Fibroblast of peridontal ligament (primary cell): ENCODE results near the gene VAV2.

Experiments
- DNase-seq: peaks from one replicate; pipeline ENCODE4 v3.0.0-alpha.2; 2010; ENCODE audit errors: extremely low read depth

VAV2 gene

DNA sequence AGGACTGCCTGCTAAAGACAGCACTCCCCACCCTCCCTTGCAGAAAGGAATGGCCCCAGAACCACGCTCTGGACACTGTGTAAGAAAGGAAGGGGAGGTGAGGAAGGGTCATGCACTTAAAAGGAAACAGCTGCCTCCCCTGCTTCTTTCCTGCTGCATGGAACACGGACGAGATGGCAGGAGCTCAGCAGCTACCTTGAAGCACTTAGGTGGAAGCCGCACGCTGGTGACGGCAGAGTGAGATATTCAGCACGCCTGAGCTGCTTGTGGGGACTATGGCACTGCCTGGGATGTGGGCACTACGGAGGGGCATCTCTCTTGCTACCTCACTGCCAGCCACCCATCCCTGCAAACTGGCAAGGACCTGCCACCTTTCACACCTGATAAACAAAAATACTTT is 101.5 kb downstream of the VAV2 start:
- no peak for DNase-seq

DNA sequence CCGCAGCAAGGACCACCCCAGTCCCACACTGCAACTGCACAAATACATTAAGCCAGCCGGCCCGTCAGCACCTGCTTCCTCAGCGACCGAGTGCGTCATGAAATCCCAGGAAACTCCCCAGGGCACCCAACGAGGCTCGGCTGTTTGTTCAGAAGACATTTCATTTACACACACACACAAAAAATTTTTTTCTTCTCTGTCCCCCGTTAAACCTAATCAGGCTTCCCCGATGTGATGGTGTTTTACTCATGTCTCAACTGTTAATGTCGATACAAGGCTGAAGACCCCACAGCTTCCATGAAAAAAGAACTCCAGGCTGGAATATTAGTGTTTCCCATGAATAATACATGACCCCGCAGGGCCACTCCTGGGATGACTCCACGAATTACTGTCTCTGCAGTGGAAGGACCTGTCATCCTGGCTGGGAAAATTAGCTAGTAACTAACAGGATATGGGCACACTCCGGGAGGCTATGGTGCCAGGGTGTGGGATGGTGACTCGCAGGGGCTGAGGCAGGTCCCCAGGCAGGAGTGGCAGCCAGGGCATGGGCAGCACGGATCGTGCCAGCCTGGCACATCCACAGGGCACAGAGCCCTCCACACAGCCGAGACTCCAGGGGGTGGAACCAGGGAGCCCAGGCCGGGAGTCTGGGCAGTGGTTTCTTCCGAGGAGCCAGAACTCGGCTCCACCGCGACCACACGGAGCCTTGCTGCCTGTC is 102.4 kb downstream of the VAV2 start:
- DNase-seq = peak; percentile 5

DNA sequence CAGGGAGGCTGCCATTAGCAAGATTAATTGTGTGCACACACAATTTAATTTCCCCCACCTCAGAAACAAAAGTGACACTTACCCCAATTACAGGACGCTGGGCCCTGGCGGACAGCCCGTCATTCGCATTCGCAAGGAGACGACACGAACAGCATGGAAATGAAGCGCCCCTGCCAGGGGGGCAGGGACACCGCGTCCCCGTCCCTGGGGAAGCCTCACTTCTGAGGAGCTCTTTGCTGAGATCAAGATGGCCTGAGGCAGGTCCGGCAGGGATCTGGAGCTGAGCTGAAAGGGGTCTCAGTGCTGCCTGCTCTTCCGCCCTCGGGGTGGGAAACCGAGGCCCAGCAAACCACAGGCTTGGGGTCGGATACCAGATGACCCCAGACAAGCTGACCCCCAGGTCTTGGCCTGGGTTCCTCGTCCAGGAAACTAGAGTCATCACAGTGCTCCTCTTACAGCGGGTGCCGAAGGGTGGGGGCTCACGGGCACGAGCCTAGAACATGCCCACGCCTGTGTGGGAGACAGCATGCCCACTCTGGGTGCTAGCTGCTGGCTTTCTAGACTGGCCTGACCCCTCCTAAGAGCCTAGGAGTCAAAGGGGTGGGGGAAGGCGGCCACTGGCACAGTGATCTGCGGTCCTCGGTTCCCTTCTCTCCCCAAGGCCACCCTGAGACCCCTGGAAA is 103.2 kb downstream of the VAV2 start:
- no peak for DNase-seq

DNA sequence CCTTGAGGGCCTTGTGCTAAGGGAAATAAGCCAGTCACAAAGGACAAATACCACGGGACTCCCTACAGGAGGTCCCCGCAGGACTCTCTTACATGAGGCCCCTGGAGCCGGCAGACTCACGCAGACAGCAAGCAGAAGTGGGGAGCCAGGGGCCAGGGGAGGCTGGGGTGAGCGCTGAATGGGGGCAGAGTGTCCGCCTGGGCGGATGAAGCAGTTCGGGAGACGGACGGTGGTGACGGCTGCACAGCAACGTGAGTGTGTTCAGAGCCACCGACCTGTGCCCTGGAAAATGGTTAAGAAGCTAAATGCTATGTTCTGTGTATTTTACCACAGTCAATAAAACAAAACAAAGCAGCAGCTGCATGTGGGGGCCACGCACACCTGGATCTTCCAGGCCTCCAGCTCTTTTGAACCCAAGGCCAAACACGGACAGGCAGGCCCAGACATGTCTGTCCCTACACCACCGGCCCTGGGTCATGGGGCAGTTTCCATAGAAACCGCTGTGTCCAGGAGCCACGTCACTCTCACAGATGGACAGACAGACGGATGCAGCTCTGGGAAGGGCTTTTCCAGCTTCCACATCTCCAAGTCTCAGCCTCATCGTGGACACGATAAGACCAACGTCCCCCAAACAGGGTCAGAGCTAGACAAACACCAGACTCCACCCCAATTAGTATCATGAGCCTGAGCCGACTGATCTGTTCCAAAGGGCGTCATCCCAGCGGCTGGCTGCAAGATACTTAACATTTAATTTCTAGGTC is 103.9 kb downstream of the VAV2 start:
- DNase-seq = no peak

DNA sequence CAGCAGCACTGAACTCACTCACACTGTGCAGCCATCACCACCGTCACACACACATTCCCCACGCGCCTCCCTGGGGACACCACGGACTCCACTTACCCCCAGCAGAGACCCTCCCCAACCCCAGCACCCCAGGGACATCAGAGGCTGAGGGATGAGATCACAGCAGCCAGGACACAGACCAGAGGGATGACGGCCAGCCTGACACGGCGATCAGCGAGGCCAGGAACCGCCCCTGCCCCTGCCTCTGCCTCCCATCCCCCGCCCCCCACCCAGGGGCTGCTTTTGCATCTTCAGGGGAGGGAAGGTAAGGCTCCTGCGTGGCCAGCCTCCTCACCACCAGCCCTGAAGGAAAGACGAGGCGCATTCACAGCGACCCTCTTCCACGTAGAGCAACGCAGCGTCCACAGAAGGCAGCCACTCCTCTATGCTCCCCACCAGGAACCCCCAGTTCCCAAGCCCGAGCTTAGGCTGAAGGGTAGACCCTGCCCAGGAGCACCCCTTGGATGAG is 104.5 kb downstream of the VAV2 start:
- no peak for DNase-seq

DNA sequence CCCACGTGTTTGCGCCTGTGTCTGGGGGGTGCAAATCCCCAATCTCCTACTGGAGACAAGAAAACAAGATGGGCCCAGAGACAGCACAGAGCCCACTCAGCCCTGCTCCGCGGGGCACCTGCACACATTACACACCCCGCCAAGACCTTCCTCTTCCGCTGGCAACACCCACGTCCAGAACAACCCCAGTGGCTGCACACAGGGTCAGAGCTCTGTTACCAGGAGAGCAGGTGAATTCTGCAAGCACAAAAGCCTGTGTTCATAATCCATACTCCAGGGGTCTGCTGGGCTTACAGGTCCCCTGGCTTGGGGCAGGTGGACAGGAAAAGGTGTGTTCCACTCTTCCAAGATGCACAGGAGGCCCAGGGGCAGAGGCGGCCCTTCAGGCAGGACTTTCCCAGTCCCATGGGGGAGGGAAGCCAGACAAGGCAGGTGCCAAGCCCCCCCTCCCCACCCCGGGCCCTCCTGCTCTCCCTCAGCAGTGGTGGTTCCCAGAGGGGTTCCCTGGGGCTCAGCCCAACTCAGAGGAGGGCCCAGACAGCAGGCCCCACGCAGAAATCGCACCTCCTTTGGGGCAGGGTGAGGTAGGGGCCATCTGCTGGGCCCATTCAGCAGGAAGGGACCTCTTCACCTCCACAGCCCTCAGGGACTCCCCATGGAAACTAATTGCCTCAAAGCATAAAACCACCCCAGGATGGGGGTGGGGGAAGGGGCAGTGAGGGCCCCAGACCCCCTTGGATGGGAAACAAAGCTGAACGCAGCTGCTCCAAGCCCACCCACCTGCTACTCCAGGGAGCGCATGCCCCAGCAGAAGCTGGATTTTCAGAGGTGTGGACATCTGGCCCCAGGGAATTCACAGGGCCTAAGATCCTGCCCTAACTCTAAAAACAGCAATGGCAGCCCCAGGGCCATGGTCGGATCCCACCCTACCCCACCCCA is 105.3 kb downstream of the VAV2 start:
- no peak for DNase-seq

DNA sequence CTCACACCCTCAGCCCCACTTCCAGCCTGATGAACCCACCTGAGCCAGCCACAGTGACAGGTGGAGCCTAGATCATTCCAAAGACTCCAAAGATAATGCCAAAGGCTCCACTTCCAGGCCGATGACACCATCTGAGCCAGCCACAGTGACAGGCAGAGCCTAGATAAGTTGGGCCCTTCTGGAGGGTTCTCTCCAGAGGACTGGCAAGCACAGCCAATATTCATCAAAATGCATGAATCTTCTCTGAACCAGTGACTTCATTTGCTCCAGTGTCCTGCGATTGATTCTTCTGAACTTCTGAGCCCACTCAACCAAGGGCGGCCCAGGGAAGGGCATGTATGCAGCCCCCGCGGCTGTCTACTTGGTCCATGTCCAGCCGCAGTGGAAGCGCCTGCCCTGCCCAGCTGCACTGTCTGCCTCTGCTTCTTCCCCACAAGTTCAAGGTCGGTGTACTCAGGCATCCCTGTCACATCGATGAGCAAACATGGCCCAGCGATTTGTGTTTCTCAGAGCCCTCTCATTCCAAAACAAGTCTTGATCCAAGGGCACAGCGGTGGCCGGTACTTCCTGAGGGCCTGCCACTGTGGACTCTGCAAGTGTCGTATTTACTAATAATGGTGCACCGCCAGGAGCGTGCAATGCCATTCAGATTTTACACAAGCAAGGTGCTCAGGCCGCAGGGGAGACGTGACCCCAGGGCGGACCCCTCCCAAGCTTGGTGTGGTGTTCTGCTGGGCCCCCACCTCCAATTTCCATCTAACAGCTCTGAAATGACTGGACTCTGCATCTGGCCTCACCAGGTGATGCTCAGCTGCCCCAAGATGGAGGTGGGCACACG is 107.0 kb downstream of the VAV2 start:
- no peak for DNase-seq

DNA sequence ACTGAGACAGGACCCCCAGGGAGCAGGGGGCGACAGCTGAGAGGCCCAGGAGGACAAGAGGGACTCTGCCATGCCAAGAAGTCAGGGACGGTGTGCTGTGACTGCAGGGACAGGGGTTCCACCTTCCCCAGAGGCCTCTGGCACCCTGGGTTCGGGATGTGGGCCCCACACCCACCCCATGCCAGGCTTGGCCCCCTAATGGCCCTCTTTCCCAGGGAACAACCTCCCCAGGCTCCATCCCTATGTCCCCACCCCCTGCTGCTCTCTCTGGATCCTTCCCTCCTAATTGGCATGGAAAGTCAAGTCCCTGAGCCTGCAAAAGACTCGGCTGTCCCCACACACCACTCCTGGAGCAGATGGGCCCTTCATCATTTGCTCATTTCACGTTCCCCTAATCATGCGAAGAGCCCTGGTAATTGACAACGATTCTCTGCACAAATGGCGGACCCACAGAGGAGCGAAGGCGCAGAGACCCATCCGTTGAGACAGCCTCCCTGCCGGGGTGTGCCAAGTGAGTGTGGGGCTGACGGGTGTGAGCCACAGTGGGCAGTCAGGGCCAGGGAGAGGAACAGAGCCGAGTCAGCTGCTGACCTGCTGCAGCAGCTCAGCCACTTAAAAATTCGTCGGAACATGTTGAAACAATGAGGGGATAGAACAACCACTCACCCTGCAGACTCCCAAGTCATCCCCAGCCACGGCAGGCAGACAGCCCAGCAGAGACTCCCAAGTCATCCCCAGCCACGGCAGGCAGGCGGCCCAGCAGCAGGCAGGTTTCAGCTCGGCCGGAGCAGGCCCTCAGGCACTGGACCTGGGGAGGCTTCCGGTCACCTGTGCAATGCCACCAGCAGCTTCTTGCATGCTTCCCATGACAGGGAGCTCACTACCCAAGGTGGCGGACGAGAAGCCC is 109.0 kb downstream of the VAV2 start:
- DNase-seq = no peak

DNA sequence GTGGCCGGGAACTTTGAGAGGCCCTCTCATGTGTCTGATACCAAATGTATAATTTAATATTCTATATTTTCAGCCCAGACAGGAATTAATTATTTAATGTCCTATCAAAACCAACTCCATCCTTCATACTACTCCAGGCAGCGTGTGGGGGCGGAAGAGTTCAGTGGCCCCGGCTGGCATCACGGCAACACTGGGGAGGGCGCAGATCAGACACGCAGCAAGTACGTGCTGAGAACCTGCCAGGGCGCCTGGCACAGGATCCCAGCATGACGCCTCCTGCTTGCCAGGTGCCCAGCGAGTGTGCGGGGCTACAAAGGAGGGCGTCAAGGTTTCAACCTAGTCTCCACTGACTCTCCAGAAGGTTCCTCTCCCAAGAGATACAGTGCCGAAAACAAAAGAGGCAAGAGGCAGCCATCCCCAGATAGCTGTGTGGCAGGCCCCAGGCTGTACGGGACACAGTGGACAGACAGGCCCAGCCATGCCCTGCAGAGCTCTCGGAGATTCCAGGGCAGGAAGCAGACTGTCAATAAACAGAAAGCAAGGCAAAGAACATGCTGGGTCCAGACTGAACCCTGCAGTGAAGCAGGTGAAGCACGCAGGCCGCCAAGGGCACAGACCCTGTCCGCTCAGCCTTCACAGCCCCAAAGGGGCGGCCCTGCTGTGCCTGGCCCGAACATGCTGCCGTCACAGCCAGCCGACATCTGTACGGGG is 110.3 kb downstream of the VAV2 start:
- no peak for DNase-seq

DNA sequence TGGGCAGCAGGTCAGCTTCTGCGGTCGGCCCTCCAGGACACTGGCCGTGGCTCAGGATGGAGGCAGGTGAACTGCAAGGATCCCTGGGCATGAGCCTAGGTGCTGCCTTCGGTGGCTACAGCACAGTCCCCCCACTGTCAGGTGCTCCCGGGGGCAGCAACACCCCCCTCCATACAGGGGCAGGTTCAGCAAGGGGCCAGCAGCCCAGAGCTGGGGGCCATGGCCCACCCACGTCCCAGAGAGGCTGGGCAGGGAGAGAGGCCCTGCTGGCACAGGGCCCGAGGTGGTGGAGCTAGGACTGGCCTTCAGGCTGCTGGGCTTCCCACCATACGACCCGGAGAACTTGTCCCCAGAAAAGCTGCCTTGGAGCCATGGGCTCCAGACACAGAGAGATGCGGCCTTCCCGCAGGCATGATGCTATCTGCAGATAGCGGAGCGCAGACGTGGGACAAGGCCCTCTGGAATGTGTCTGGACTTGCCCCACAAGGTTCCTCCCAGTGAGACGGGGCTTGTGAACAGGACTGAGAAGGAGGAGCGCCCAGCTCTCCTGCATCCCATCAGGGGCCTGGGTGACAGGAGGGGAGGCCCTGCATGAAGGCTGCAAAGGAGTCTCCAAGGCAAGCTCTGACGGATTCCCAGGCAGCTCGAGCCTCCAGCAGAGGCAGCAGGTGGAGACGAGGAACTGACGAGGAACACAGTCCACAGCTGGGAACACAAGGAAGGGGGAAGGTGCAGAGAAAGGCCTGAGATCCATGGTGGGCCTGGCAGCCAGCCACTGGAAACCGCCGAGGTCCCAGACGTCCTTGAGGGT is 111.1 kb downstream of the VAV2 start:
- no peak for DNase-seq

DNA sequence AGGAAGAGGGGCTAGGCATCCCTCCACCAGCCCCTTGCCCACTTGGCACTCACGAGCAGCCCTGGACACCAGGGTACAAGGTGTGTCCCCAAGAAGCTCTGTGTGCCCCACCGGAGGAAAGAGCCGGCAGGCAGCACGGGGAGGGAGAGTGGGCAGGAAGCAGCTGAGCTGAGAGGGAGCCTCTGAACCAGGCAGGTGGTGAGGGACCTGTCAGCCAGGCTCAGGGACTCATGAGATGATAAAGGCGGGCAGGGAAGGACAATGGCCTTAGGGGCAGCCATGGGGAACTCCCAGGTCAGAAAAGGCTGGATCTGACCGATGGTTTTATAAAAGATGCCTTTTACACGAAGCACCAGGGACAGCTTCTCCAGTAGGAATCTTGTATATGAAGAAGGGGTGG is 112.0 kb downstream of the VAV2 start:
- no peak for DNase-seq

DNA sequence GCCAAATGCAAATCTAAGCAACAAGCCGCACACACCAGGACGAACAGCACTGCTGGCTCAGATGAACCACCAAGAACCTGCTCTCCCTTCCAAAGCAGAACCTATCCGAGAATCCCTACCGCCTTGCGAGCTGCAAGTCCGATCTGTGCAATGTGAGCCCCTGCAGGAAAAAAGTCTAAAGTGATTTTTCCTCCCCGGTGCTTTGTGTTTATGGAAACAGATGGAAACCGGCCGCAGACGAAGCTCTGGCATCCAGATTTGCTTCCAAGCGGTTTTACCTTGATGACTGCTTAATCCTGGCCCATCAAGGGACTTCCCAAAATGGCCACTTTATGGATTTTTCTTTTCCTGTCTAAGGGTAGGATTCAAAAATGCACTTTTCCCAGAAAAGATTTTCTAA is 112.5 kb downstream of the VAV2 start:
- no peak for DNase-seq

DNA sequence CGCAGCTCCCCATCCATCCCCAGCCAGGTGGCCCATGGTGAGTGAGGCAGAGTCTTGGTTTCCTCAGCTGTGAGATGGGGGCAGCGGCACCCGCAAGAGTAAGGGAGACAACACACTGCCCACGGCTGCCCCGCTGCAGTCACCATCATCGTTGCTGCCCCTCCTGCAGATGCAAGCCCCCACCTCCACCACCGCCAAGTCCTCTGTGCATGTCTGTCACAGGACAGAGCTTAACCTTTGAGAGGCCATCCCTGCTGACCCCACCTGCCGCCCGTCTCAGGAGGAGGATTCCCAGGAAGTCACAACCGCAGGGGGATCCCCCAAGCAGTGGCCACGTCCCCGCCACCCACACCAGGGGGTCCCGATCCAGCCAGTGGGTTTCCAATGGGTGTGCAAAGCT is 113.7 kb downstream of the VAV2 start:
- DNase-seq = no peak

DNA sequence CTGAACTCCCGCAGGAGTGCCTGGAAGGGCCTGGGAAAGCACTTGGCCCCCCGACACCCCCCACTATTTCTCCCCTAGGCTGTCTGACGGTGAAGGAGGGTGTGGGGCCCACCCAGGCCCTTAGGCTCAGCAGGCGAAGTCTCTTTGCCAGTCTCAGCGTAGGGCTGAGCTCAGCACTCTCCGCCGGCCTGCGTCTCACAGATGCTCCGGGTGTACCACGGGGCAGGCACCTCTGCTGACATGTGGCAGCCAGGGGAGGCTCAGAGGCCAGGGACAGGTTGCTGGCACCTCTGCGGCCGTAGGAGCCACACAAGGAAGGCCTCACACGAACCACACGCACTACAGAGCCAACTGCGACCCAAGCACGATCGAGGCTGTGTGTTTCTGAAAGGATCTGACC is 114.2 kb downstream of the VAV2 start:
- DNase-seq = no peak

DNA sequence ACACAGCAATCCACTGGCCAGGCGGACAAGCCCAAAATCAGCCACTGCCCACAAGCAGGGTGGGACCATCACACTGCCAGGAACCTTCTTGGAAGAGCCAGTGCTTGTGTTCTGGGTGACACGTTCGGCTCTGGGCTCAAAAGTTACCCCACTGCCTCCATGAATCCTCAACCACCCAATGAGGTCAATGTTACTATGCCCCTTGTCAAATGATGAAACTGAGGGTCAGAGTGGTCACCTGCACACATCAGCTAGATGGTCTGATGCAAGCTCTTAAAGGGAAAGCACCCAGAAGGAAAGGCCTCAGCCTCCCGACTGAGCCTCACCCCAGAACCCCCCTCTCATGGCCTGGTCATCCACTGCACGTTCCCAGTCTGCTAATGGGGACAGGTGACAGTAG is 114.8 kb downstream of the VAV2 start:
- DNase-seq = no peak

DNA sequence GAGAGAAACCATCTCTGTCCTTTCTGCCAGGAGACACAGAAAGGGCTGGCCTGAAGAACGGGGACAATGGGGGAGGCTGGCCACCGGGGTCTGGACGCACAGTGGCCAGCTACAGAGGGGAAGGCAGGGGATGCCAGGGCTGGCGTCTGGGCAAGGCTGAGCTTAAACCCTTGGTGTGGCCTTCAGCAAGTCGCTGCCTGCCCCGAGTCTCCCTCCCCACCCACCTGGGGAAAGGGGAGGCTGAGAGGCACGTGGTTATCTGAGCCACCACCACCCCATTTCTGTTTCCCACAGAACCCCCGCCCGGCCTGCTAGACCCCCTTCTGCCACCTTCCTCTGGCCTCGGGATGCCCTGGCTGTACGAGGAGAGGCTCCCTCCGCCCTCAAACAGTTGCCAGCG is 115.3 kb downstream of the VAV2 start:
- DNase-seq = no peak

DNA sequence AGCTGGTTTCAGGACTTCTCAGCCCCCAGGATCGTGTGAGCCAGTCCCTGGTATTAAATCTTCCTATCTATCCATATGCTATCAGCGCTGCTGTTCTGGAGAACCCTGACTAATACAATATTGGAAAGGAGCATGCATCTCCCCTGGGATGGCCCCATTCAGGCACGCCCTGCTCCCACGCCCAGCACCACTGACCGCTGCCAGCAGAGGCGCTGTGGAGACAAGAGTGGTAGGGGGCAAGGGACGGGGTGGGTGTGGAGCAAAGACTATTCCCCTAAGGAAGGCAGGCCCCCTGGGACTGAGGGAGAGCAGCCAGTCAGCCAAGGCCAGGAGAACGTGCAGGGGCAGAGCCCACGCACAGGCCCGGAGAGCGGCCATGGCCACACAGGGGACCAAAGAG is 116.0 kb downstream of the VAV2 start:
- no peak for DNase-seq

DNA sequence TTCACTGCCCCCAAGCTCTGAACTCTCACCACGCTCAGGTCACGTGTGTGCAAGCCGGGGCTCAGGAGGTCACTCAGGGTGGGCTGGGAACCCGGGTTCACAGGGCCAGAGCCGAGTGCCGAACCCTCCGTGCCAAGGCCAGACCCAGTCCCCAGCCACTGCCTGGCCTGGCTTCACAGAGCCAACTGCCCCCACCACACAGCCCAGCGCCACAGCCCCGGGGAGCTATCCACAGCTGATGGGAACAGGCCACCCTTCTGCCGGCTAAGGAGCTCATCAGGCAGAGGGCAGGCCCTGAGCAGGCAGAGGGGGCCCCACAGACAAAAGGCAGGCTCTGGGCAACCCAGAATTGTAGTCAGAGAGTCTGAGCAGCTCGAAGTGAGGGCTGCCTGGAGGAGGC is 117.0 kb downstream of the VAV2 start:
- DNase-seq = no peak
